ENCODE results near the gene CCDC167.
"Not testable (repeated sequence)": the region's sequence is repeated elsewhere in the genome, so short reads cannot be mapped to it uniquely, and the experiment has no call there.

Gene CCDC167

GRCh38 chr6:37501632-37502491, 2.2 kb upstream of the CCDC167 start:
- no peak overlapping the region for H3K4me3 ChIP-seq (ENCODE audit: low read depth, low read length)
- DNase-seq (ENCODE audit: low read depth), result no peak
- TF ChIP-seq CTCF (IDR thresholded peaks at IDR 0.05; ENCODE audit: low read depth, low read length) (no peak), MAX (IDR thresholded peaks at IDR 0.05; ENCODE audit: low read depth, low read length) (no peak), POLR2A (IDR thresholded peaks at IDR 0.05; ENCODE audit: extremely low read depth, insufficient read length) (no peak), MYC (IDR thresholded peaks at IDR 0.05; ENCODE audit: low read depth, low read length) (no peak)

DNA sequence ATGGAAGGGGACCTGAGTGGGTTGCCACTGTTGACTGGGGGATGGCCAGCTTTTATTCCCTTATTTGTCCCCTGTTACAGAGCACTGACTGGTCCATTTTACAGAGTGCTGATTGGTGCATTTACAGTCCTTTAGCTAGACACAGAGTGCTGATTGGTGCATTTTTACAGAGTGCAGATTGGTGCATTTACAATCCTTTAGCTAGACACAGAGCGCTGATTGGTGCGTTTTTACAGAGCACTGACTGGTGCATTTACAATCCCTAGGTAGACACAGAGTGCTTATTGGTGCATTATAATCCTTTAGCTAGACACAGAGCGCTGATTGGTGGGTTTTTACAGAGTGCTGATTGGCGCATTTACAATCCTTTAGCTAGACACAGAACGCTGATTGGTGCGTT, 1.2 kb upstream of the CCDC167 start:
- H3K4me3 ChIP-seq (ENCODE audit: low read depth, low read length); DNase-seq (ENCODE audit: low read depth): not testable (repeated sequence)

GRCh38 chr6:37500294-37500608, 558 bp upstream of the CCDC167 start:
- TF ChIP-seq POLR2A (IDR thresholded peaks at IDR 0.05; ENCODE audit: extremely low read depth, insufficient read length) (no peak), MYC (IDR thresholded peaks at IDR 0.05; ENCODE audit: low read depth, low read length) (no peak), CTCF (IDR thresholded peaks at IDR 0.05; ENCODE audit: low read depth, low read length) (no peak), MAX (IDR thresholded peaks at IDR 0.05; ENCODE audit: low read depth, low read length) (no peak)
- DNase-seq (ENCODE audit: low read depth), result no peak
- no peak overlapping the region for H3K4me3 ChIP-seq (ENCODE audit: low read depth, low read length)

GRCh38 chr6:37496951-37497885, 2.5 kb downstream of the CCDC167 start:
- no peak for DNase-seq (ENCODE audit: low read depth)
- TF ChIP-seq CTCF (IDR thresholded peaks at IDR 0.05; ENCODE audit: low read depth, low read length), result no peak
- TF ChIP-seq POLR2A (IDR thresholded peaks at IDR 0.05; ENCODE audit: extremely low read depth, insufficient read length), result no peak
- TF ChIP-seq MYC (IDR thresholded peaks at IDR 0.05; ENCODE audit: low read depth, low read length), result no peak
- no peak for TF ChIP-seq MAX (IDR thresholded peaks at IDR 0.05; ENCODE audit: low read depth, low read length)
- no peak overlapping the region for H3K4me3 ChIP-seq (ENCODE audit: low read depth, low read length)

GRCh38 chr6:37495244-37495934, 4.3 kb downstream of the CCDC167 start:
- TF ChIP-seq CTCF (IDR thresholded peaks at IDR 0.05; ENCODE audit: low read depth, low read length) (no peak), POLR2A (IDR thresholded peaks at IDR 0.05; ENCODE audit: extremely low read depth, insufficient read length) (no peak), MAX (IDR thresholded peaks at IDR 0.05; ENCODE audit: low read depth, low read length) (no peak), MYC (IDR thresholded peaks at IDR 0.05; ENCODE audit: low read depth, low read length) (no peak)
- no peak for DNase-seq (ENCODE audit: low read depth)
- H3K4me3 ChIP-seq (ENCODE audit: low read depth, low read length), result no peak overlapping the region

GRCh38 chr6:37493661-37493995, 6.1 kb downstream of the CCDC167 start:
- no peak for DNase-seq (ENCODE audit: low read depth)
- no peak for TF ChIP-seq MAX (IDR thresholded peaks at IDR 0.05; ENCODE audit: low read depth, low read length)
- no peak for TF ChIP-seq CTCF (IDR thresholded peaks at IDR 0.05; ENCODE audit: low read depth, low read length)
- TF ChIP-seq MYC (IDR thresholded peaks at IDR 0.05; ENCODE audit: low read depth, low read length), result no peak
- no peak for TF ChIP-seq POLR2A (IDR thresholded peaks at IDR 0.05; ENCODE audit: extremely low read depth, insufficient read length)
- no peak overlapping the region for H3K4me3 ChIP-seq (ENCODE audit: low read depth, low read length)

Measured in NB4 (cell line).